GM21786 (cell line): ENCODE measurements around the gene FGFR4.
"Not testable (repeated sequence)": the region's sequence is repeated elsewhere in the genome, so short reads cannot be mapped to it uniquely, and the experiment has no call there.

Source experiments
- ATAC-seq: cut with Tn5 transposase; IDR thresholded peaks from one replicate; pipeline ENCODE4 v1.9.1; 2021; ENCODE audit not compliant: unreplicated experiment

FGFR4 gene

GRCh38 chr5:177086654-177087397 lies at the start of gene FGFR4:
TSS of gene FGFR4 (plus strand) at chr5:177086915. CDS start at chr5:177089603, 2,688 bp downstream.
- peak; percentile 60 for ATAC-seq

GRCh38 chr5:177036921-177037320 lies 49.8 kb upstream of the FGFR4 start:
- no peak for ATAC-seq

GRCh38 chr5:177040814-177041420 lies 45.8 kb upstream of the FGFR4 start:
- ATAC-seq: no peak

- ATAC-seq: no peak
These were observed 44.8 kb upstream of the FGFR4 start for GRCh38 chr5:177041936-177042335.

- ATAC-seq: no peak
These were observed 43.6 kb upstream of the FGFR4 start for GRCh38 chr5:177043114-177043513.

- no peak for ATAC-seq
These were observed 42.8 kb upstream of the FGFR4 start for GRCh38 chr5:177043958-177044357.

GRCh38 chr5:177044641-177045040 lies 42.1 kb upstream of the FGFR4 start:
- no peak for ATAC-seq

- no peak for ATAC-seq
These were observed 41.1 kb upstream of the FGFR4 start for GRCh38 chr5:177045631-177046030.

- ATAC-seq: not testable (repeated sequence)
These were observed 38.2 kb upstream of the FGFR4 start for GRCh38 chr5:177048531-177048930.

GRCh38 chr5:177049285-177049684 lies 37.4 kb upstream of the FGFR4 start:
- no peak for ATAC-seq

- ATAC-seq: no peak
These were observed 22.0 kb upstream of the FGFR4 start for GRCh38 chr5:177064500-177065277.

- no peak for ATAC-seq
These were observed 21.2 kb upstream of the FGFR4 start for GRCh38 chr5:177065491-177065890.

- no peak for ATAC-seq
These were observed 20.5 kb upstream of the FGFR4 start for GRCh38 chr5:177066224-177066623.

- no peak for ATAC-seq
These were observed 19.2 kb upstream of the FGFR4 start for GRCh38 chr5:177067503-177067902.

- ATAC-seq: no peak
These were observed 16.1 kb upstream of the FGFR4 start for GRCh38 chr5:177070536-177071191.

- ATAC-seq: peak; percentile 76
These were observed 14.9 kb upstream of the FGFR4 start for GRCh38 chr5:177071666-177072385.

GRCh38 chr5:177077335-177077734 lies 9.4 kb upstream of the FGFR4 start:
- ATAC-seq: no peak

- ATAC-seq: no peak
These were observed 7.1 kb upstream of the FGFR4 start for GRCh38 chr5:177079606-177080005.

GRCh38 chr5:177080265-177080664 lies 6.5 kb upstream of the FGFR4 start:
- no peak for ATAC-seq

GRCh38 chr5:177081859-177082258 lies 4.9 kb upstream of the FGFR4 start:
- no peak for ATAC-seq

- no peak for ATAC-seq
These were observed 3.4 kb upstream of the FGFR4 start for GRCh38 chr5:177083357-177083756.
